HepG2 (cell line): ENCODE results near the gene RAB40C. TPM values are rescaled to one million over a fixed set of nuclear protein-coding genes. Genes with fewer than 3 reads are reported as not detected.

Experiments
- ARHGAP35 ChIP-seq: sonication (generic); formaldehyde crosslinking; IDR thresholded peaks from 2 replicates; pipeline ENCODE4 v1.9.0; 2022; ENCODE audit warnings: mild to moderate bottlenecking, inconsistent platforms, moderate library complexity, missing genetic modification reagents, borderline replicate concordance
- ATF2 ChIP-seq: sonication (generic); formaldehyde crosslinking; IDR thresholded peaks from 2 replicates; pipeline ENCODE4 v1.4.0; 2020; ENCODE audit warnings: missing genetic modification reagents
- CREM ChIP-seq, 2 experiments: sonication (generic) in 1 of 2; formaldehyde crosslinking in 1 of 2; IDR thresholded peaks; 2 replicates each; pipeline versions ENCODE4 v1.4.0 to v1.6.1; 2016 to 2020; ENCODE audit warnings: antibody characterized with exemption in 1 of 2, mild to moderate bottlenecking in 1 of 2, missing genetic modification reagents in 1 of 2
- DNMT1 ChIP-seq: sonication (generic); formaldehyde crosslinking; IDR thresholded peaks from 2 replicates; pipeline ENCODE4 v1.5.1; 2020; ENCODE audit warnings: mild to moderate bottlenecking, missing genetic modification reagents
- EZH2 ChIP-seq: conservative IDR thresholded peaks from 2 replicates; pipeline ENCODE4 v1.6.1; 2012; ENCODE audit warnings: mild to moderate bottlenecking, low read depth, low read length, moderate library complexity
- FOXA3 ChIP-seq: IDR thresholded peaks from 2 replicates; pipeline ENCODE4 v1.6.1; 2016; ENCODE audit warnings: missing genetic modification reagents, missing compliant biosample characterization
- GABPB1 ChIP-seq: IDR thresholded peaks from 2 replicates; pipeline ENCODE4 v1.6.1; 2016; ENCODE audit warnings: mild to moderate bottlenecking, missing genetic modification reagents, moderate library complexity, missing compliant biosample characterization
- HDAC2 ChIP-seq: sonication (generic); formaldehyde crosslinking; IDR thresholded peaks from 2 replicates; pipeline ENCODE4 v1.4.0; 2020; ENCODE audit warnings: missing genetic modification reagents
- ISL2 ChIP-seq: sonication (generic); formaldehyde crosslinking; IDR thresholded peaks from 2 replicates; pipeline ENCODE4 v1.5.0; 2020; ENCODE audit warnings: missing genetic modification reagents
- MAFK ChIP-seq, 2 experiments: IDR thresholded peaks in 1 of 2; conservative IDR thresholded peaks in 1 of 2; 2 replicates each; pipeline ENCODE4 v1.6.1; 2011; ENCODE audit warnings: improper control_type of control experiment in 2 of 2, low read length in 2 of 2
- MAX ChIP-seq: IDR thresholded peaks from 2 replicates; pipeline ENCODE4 v1.6.1; 2012; ENCODE audit warnings: inconsistent platforms
- MTERF4 ChIP-seq: sonication (generic); formaldehyde crosslinking; IDR thresholded peaks from 2 replicates; pipeline ENCODE4 v1.8.0; 2023; ENCODE audit warnings: mild to moderate bottlenecking, missing genetic modification reagents
- RBM39 ChIP-seq: fragments of 200-400 bp; formaldehyde crosslinking; IDR thresholded peaks from one replicate; pipeline ENCODE4 v1.6.1; 2018; ENCODE audit warnings: antibody characterized with exemption, mild to moderate bottlenecking, low read depth, low read length; ENCODE audit not compliant: poor library complexity, severe bottlenecking
- REL ChIP-seq: sonication (generic); formaldehyde crosslinking; conservative IDR thresholded peaks from 2 replicates; pipeline ENCODE4 v1.8.0; 2022; ENCODE audit warnings: mild to moderate bottlenecking, missing genetic modification reagents, moderate library complexity
- TBX2 ChIP-seq: sonication (generic); formaldehyde crosslinking; IDR thresholded peaks from 2 replicates; pipeline ENCODE4 v1.5.0; 2020; ENCODE audit warnings: missing genetic modification reagents, mild to moderate bottlenecking, borderline replicate concordance
- TFAP4 ChIP-seq: sonication (generic); IDR thresholded peaks from 2 replicates; pipeline ENCODE4 v1.6.1; 2016; ENCODE audit warnings: low read depth, borderline replicate concordance
- ZBTB39 ChIP-seq: sonication (generic); formaldehyde crosslinking; IDR thresholded peaks from 2 replicates; pipeline ENCODE4 v1.5.0; 2020; ENCODE audit warnings: missing genetic modification reagents
- ZNF296 ChIP-seq: sonication (generic); formaldehyde crosslinking; conservative IDR thresholded peaks from 2 replicates; pipeline ENCODE4 v1.5.0; 2020; ENCODE audit warnings: mild to moderate bottlenecking, missing genetic modification reagents
- ZNF770 ChIP-seq: sonication (generic); formaldehyde crosslinking; IDR thresholded peaks from 2 replicates; pipeline ENCODE4 v1.5.0; 2020; ENCODE audit warnings: mild to moderate bottlenecking, missing genetic modification reagents
- polyA plus RNA-seq, 8 experiments: library from polyadenylated mRNA; depleted of rRNA in 3 of 8; stranded (reverse) in 7 of 8; unstranded in 1 of 8; fragments of >200 nt; fragmentation: Illumina TruSeq in 4 of 8; extraction: Trizol in 4 of 8; gene quantifications; 2 replicates each; pipeline versions ENCODE4 v1.2.1 to v1.2.3, GENCODE V29; 2011 to 2016; ENCODE audit warnings: low read depth in 4 of 8, missing spikeins in 1 of 8, mixed read lengths in 1 of 8; ENCODE audit not compliant: insufficient read depth in 1 of 8
- total RNA-seq, 5 experiments: library from RNA; depleted of rRNA; stranded (reverse); fragments of >200 nt; fragmentation: Illumina TruSeq; extraction: Trizol; gene quantifications; 2 replicates each; pipeline ENCODE4 v1.2.3, GENCODE V29; 2016; ENCODE audit warnings: low read depth in 1 of 5

The RAB40C gene
- total and polyA plus RNA-seq, 2 of the 13 experiments (the other 11 are each of a cell fraction or from before 2014, with no cell fraction given): 7.7 to 11.5 TPM

GRCh38 chr16:578870-579405 is 10.9 kb upstream of the RAB40C start (continued):
- TF ChIP-seq MAFK (conservative IDR thresholded peaks at IDR 0.05 in 1 of 2, IDR thresholded peaks at IDR 0.05 in 1 of 2; ENCODE audit: low read length in 2 of 2) (no peak), FOXA3 (CRISPR knock-in tag) (0 out of 2 replicates have a peak, but pooled peaks have one; percentile 6), ZNF296 (CRISPR knock-in tag) (no peak), ATF2 (CRISPR knock-in tag) (peak; percentile 48; the same call in 1 of the 2 replicates), ISL2 (CRISPR knock-in tag) (peak; percentile 35; the same call in 1 of the 2 replicates), ZBTB39 (CRISPR knock-in tag) (no peak), DNMT1 (no peak), EZH2 (no peak), MAX (peak; percentile 75), RBM39 (no peak), TBX2 (CRISPR knock-in tag) (no peak; the same call in 1 of the 2 replicates), GABPB1 (CRISPR knock-in tag) (peak; percentile 72), CREM (IDR thresholded peaks at IDR 0.05) (no peak), CREM (CRISPR knock-in tag; IDR thresholded peaks at IDR 0.05) (no peak), ZNF770 (CRISPR knock-in tag) (no peak), TFAP4 (no peak; the same call in 1 of the 2 replicates), MTERF4 (0 out of 2 replicates have a peak, but pooled peaks have one; percentile 45), ARHGAP35 (CRISPR knock-in tag) (no peak), HDAC2 (CRISPR knock-in tag) (peak; percentile 33; the same call in 1 of the 2 replicates), REL (CRISPR knock-in tag) (no peak)
